HepG2 (cell line): Measurements from ENCODE around the gene FOCAD. TPM values are rescaled to one million over a fixed set of nuclear protein-coding genes. Genes with fewer than 3 reads are reported as not detected.

Source experiments
- AKNA ChIP-seq: sonication (generic); formaldehyde crosslinking; IDR thresholded peaks from 2 replicates; pipeline ENCODE4 v1.4.0; 2020; ENCODE audit warnings: missing genetic modification reagents, borderline replicate concordance
- CCDC6 ChIP-seq: sonication (generic); formaldehyde crosslinking; IDR thresholded peaks from 2 replicates; pipeline ENCODE4 v1.8.1; 2022; ENCODE audit warnings: mild to moderate bottlenecking, missing genetic modification reagents, moderate library complexity
- GLI4 ChIP-seq: sonication (generic); formaldehyde crosslinking; IDR thresholded peaks from 2 replicates; pipeline ENCODE4 v1.5.1; 2020; ENCODE audit warnings: missing genetic modification reagents, mild to moderate bottlenecking, moderate library complexity, borderline replicate concordance
- MYC ChIP-seq: sonication (generic); formaldehyde crosslinking; IDR thresholded peaks from 2 replicates; pipeline ENCODE4 v1.9.0; 2021; ENCODE audit warnings: missing genetic modification reagents, borderline replicate concordance
- RELA ChIP-seq: sonication (generic); formaldehyde crosslinking; IDR thresholded peaks from 2 replicates; pipeline ENCODE4 v1.4.0; 2020; ENCODE audit warnings: missing genetic modification reagents
- SSRP1 ChIP-seq: IDR thresholded peaks from 2 replicates; pipeline ENCODE4 v1.6.1; 2016; ENCODE audit warnings: control low read depth
- STAT5B ChIP-seq: sonication (generic); formaldehyde crosslinking; IDR thresholded peaks from 2 replicates; pipeline ENCODE4 v1.4.0; 2020; ENCODE audit warnings: missing genetic modification reagents
- ZBTB8A ChIP-seq: sonication (generic); formaldehyde crosslinking; IDR thresholded peaks from 2 replicates; pipeline ENCODE4 v1.4.0; 2020; ENCODE audit warnings: mild to moderate bottlenecking, low read depth, missing genetic modification reagents, borderline replicate concordance
- ZFY ChIP-seq: sonication (generic); formaldehyde crosslinking; IDR thresholded peaks from 2 replicates; pipeline ENCODE4 v1.4.0; 2020; ENCODE audit warnings: missing genetic modification reagents
- ZNF10 ChIP-seq: sonication (generic); formaldehyde crosslinking; IDR thresholded peaks from 2 replicates; pipeline ENCODE4 v1.4.0; 2020; ENCODE audit warnings: mild to moderate bottlenecking, low read depth, missing genetic modification reagents, borderline replicate concordance
- ZNF230 ChIP-seq: sonication (generic); formaldehyde crosslinking; IDR thresholded peaks from 2 replicates; pipeline ENCODE4 v1.4.0; 2020; ENCODE audit warnings: mild to moderate bottlenecking, missing genetic modification reagents
- ZNF451 ChIP-seq: sonication (generic); formaldehyde crosslinking; IDR thresholded peaks from 2 replicates; pipeline ENCODE4 v1.5.0; 2020; ENCODE audit warnings: mild to moderate bottlenecking, missing genetic modification reagents
- ZNF496 ChIP-seq: sonication (generic); formaldehyde crosslinking; IDR thresholded peaks from 2 replicates; pipeline ENCODE4 v1.8.1; 2023; ENCODE audit warnings: mild to moderate bottlenecking, moderate library complexity, missing genetic modification reagents; ENCODE audit not compliant: insufficient replicate concordance
- ZNF510 ChIP-seq: sonication (generic); formaldehyde crosslinking; IDR thresholded peaks from 2 replicates; pipeline ENCODE4 v1.4.0; 2020; ENCODE audit warnings: low read depth, mild to moderate bottlenecking, missing genetic modification reagents
- ZNF75D ChIP-seq: sonication (generic); formaldehyde crosslinking; IDR thresholded peaks from 2 replicates; pipeline ENCODE4 v1.8.1; 2023; ENCODE audit warnings: missing genetic modification reagents, mild to moderate bottlenecking, borderline replicate concordance
- ZNF780A ChIP-seq: sonication (generic); formaldehyde crosslinking; IDR thresholded peaks from 2 replicates; pipeline ENCODE4 v1.8.0; 2022; ENCODE audit warnings: mild to moderate bottlenecking, missing genetic modification reagents, moderate library complexity
- polyA plus RNA-seq, 8 experiments: library from polyadenylated mRNA; depleted of rRNA in 3 of 8; stranded (reverse) in 7 of 8; unstranded in 1 of 8; fragments of >200 nt; fragmentation: Illumina TruSeq in 4 of 8; extraction: Trizol in 4 of 8; gene quantifications; 2 replicates each; pipeline versions ENCODE4 v1.2.1 to v1.2.3, GENCODE V29; 2011 to 2016; ENCODE audit warnings: low read depth in 4 of 8, missing spikeins in 1 of 8, mixed read lengths in 1 of 8; ENCODE audit not compliant: insufficient read depth in 1 of 8
- total RNA-seq, 5 experiments: library from RNA; depleted of rRNA; stranded (reverse); fragments of >200 nt; fragmentation: Illumina TruSeq; extraction: Trizol; gene quantifications; 2 replicates each; pipeline ENCODE4 v1.2.3, GENCODE V29; 2016; ENCODE audit warnings: low read depth in 1 of 5
- TF ChIP-seq, protein P1 (sequence below): IDR thresholded peaks from 2 replicates; pipeline ENCODE4 v1.6.1; 2018; ENCODE audit warnings: missing genetic modification reagents
- TF ChIP-seq, protein P2 (sequence below): sonication (generic); formaldehyde crosslinking; IDR thresholded peaks from 2 replicates; pipeline ENCODE4 v1.4.0; 2020; ENCODE audit warnings: missing genetic modification reagents
- TF ChIP-seq, protein P3 (sequence below): sonication (generic); formaldehyde crosslinking; IDR thresholded peaks from 2 replicates; pipeline ENCODE4 v1.5.0; 2020; ENCODE audit warnings: missing genetic modification reagents

Gene FOCAD
- total and polyA plus RNA-seq, 2 of the 13 experiments (the other 11 are each of a cell fraction or from before 2014, with no cell fraction given): 18.0 to 31.1 TPM

DNA sequence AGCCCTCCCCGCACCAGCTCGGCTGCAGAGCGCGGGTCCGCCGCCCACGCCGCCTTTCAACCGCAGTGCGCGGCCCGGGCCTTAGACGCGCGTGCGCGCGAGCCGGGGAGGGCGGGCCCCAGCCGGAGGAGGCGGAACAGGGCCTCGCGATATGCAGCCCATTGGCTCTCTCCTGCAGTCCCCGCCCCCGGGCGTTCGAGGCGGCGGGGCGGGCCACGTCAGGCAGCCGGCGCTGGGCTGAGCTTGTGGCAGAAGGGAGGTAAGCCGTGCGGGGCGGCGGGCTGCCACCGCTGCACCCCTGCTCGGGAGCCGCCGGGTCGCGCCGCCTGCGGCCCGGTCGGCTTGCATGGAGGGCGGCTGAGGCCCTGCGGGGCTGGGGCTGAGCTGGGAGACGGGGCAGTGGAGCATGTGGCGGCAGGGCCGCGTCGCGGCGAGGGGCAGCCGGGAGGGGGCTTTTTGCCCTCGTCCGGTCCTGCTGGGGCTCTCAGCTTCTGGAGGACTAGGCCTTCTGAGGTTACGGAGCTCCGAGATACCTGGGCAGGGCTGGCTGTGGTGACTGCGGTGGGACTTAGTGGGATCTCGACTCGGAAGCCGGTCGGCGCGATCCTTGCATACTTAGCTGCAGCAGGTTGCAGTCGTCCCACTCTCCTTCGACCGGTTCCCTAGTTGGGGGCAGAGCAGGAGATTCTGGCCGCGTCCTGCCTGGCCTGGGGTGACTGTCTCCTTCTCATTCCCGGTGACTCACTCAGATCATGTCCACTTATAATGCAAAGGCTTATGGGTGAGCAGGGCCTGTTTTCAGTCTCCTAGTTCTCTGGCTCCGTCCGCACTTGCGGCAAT, at the start of gene FOCAD (continued):
- TF ChIP-seq ZNF510 (CRISPR knock-in tag): no peak
- no peak for TF ChIP-seq RELA (CRISPR knock-in tag)
- TF ChIP-seq, protein P1, sequence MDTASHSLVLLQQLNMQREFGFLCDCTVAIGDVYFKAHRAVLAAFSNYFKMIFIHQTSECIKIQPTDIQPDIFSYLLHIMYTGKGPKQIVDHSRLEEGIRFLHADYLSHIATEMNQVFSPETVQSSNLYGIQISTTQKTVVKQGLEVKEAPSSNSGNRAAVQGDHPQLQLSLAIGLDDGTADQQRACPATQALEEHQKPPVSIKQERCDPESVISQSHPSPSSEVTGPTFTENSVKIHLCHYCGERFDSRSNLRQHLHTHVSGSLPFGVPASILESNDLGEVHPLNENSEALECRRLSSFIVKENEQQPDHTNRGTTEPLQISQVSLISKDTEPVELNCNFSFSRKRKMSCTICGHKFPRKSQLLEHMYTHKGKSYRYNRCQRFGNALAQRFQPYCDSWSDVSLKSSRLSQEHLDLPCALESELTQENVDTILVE: peak; percentile 49; the same call in 1 of the 2 replicates
- TF ChIP-seq AKNA: no peak
- TF ChIP-seq, protein P2, sequence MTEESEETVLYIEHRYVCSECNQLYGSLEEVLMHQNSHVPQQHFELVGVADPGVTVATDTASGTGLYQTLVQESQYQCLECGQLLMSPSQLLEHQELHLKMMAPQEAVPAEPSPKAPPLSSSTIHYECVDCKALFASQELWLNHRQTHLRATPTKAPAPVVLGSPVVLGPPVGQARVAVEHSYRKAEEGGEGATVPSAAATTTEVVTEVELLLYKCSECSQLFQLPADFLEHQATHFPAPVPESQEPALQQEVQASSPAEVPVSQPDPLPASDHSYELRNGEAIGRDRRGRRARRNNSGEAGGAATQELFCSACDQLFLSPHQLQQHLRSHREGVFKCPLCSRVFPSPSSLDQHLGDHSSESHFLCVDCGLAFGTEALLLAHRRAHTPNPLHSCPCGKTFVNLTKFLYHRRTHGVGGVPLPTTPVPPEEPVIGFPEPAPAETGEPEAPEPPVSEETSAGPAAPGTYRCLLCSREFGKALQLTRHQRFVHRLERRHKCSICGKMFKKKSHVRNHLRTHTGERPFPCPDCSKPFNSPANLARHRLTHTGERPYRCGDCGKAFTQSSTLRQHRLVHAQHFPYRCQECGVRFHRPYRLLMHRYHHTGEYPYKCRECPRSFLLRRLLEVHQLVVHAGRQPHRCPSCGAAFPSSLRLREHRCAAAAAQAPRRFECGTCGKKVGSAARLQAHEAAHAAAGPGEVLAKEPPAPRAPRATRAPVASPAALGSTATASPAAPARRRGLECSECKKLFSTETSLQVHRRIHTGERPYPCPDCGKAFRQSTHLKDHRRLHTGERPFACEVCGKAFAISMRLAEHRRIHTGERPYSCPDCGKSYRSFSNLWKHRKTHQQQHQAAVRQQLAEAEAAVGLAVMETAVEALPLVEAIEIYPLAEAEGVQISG (CRISPR knock-in tag): peak; percentile 73; the same call in 1 of the 2 replicates
- no peak for TF ChIP-seq ZNF75D (CRISPR knock-in tag)
- TF ChIP-seq ZNF496 (CRISPR knock-in tag): no peak
- peak; percentile 73; the same call in 1 of the 2 replicates for TF ChIP-seq ZNF451 (CRISPR knock-in tag)
- TF ChIP-seq MYC (CRISPR knock-in tag): peak; percentile 31; the same call in 1 of the 2 replicates
- no peak; the same call in 1 of the 2 replicates for TF ChIP-seq ZNF780A
- peak; percentile 49; the same call in 1 of the 2 replicates for TF ChIP-seq GLI4 (CRISPR knock-in tag)
- peak; percentile 99 for TF ChIP-seq ZFY (CRISPR knock-in tag)
- TF ChIP-seq ZBTB8A (CRISPR knock-in tag): no peak
- TF ChIP-seq STAT5B (CRISPR knock-in tag): no peak
- peak; percentile 23; the same call in 1 of the 2 replicates for TF ChIP-seq ZNF230 (CRISPR knock-in tag)
- no peak for TF ChIP-seq SSRP1 (CRISPR knock-in tag)
- TF ChIP-seq CCDC6: peak; percentile 97
- TF ChIP-seq ZNF10 (CRISPR knock-in tag): no peak
- TF ChIP-seq, protein P3, sequence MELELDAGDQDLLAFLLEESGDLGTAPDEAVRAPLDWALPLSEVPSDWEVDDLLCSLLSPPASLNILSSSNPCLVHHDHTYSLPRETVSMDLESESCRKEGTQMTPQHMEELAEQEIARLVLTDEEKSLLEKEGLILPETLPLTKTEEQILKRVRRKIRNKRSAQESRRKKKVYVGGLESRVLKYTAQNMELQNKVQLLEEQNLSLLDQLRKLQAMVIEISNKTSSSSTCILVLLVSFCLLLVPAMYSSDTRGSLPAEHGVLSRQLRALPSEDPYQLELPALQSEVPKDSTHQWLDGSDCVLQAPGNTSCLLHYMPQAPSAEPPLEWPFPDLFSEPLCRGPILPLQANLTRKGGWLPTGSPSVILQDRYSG (CRISPR knock-in tag): 0 out of 2 replicates have a peak, but pooled peaks have one; percentile 76
